ENCODE measurements around the gene ERGIC1. TPM values are rescaled to one million over a fixed set of nuclear protein-coding genes. Genes with fewer than 3 reads are reported as not detected.

The ERGIC1 gene
- total and polyA plus RNA-seq, 2 of the 13 experiments (the other 11 are each of a cell fraction or from before 2014, with no cell fraction given): 78.5 to 184 TPM

- ChIA-PET CTCF (ENCODE audit: low intra/inter-chr PET ratio, low total read pairs) (interaction anchor here (1.9 to 2.8 kb wide), 2 partner anchors 187 to 191 kb away, joined by 16 to 27 read pairs; no protein-coding TSS in a partner anchor), POLR2A (interaction anchor here (2.7 to 8.6 kb wide), 2 partner anchors 44 to 133 kb away, joined by 18 to 31 read pairs; partner anchors contain the start of gene DUSP1)
- Histone ChIP-seq H4K20me1 (ENCODE audit: insufficient read depth, low read length) (no peaks in the 10 kb centered on the region), H3K36me3 (replicated peaks in 1 of 2; ENCODE audit: control insufficient read depth in 1 of 2, insufficient read depth in 2 of 2, low read length in 2 of 2) (peaks cover 13 to 16% of the 10 kb centered on the region in 2 experiments), H3K79me2 (ENCODE audit: insufficient read depth, low read length) (no peaks in the 10 kb centered on the region), H3K9me3 (ENCODE audit: low read length) (no peaks in the 10 kb centered on the region), H3K4me1 (ENCODE audit: insufficient read depth, low read length) (peaks cover 44% of the 10 kb centered on the region), H3K4me2 (ENCODE audit: low read depth, low read length) (no peak overlapping the region), H3K27ac (ENCODE audit: extremely low read length, insufficient read depth, low read length) (peak overlapping the region; percentile 70), H3K27me3 (ENCODE audit: control insufficient read depth in 1 of 2, insufficient read depth in 2 of 2, low read length in 2 of 2) (no peaks in the 10 kb centered on the region), H3K4me3 (replicated peaks in 1 of 3; ENCODE audit: insufficient read depth in 1 of 3, low read depth in 2 of 3, low read length in 3 of 3) (no peak overlapping the region), H2AFZ (ENCODE audit: low read length) (no peak overlapping the region), H3K9ac (ENCODE audit: insufficient read depth, low read depth, low read length) (0 out of 2 replicates have a peak overlapping the region, but pooled peaks have one; percentile 44)
- no peak for ATAC-seq
- in situ Hi-C loops (cut with HindIII; ENCODE audit: extremely low pct_ligation_motif_present, low pct_unique_long_range_greater_than_20kb) (loop anchor here (5.0 kb wide), 2 partner anchors 131 to 176 kb away; partner anchors contain the start of gene DUSP1), intact Hi-C loops (cut with micrococcal nuclease; ENCODE audit: unreplicated experiment) (loop anchor here (1.0 to 2.0 kb wide), 2 partner anchors 45 to 187 kb away; no protein-coding TSS in a partner anchor)
- TF ChIP-seq HDAC2 (CRISPR knock-in tag; IDR thresholded peaks at IDR 0.05) (no peak), MEIS1 (CRISPR knock-in tag; IDR thresholded peaks at IDR 0.05; ENCODE audit: borderline replicate concordance) (no peak), RNF2 (conservative IDR thresholded peaks at IDR 0.05; ENCODE audit: low read depth) (no peak), ARNTL (CRISPR knock-in tag; IDR thresholded peaks at IDR 0.05) (no peak), EP300 (IDR thresholded peaks at IDR 0.05; ENCODE audit: low read depth in 2 of 2, low read length in 2 of 2) (no peak), EP300 (CRISPR knock-in tag; IDR thresholded peaks at IDR 0.05; ENCODE audit: borderline replicate concordance) (no peak), ATF7-NPFF (CRISPR knock-in tag; IDR thresholded peaks at IDR 0.05; ENCODE audit: low read depth) (no peak), POLR2G (IDR thresholded peaks at IDR 0.05; ENCODE audit: low read depth, low read length) (no peak), ZUFSP (CRISPR knock-in tag; IDR thresholded peaks at IDR 0.05; ENCODE audit: borderline replicate concordance) (no peak), ADNP (CRISPR knock-in tag; IDR thresholded peaks at IDR 0.05) (no peak), ZNF563 (CRISPR knock-in tag; IDR thresholded peaks at IDR 0.05) (no peak), NFIC (IDR thresholded peaks at IDR 0.05; ENCODE audit: low read length) (no peak), HMG20A (CRISPR knock-in tag; IDR thresholded peaks at IDR 0.05; ENCODE audit: borderline replicate concordance) (no peak)
- no peak for DNase-seq (ENCODE audit: low spot score)
- FAIRE-seq: no peak
- no TSS peak for BruUV-seq (replicated peaks)
- WGBS (ENCODE audit: low lambda C conversion rate): 90% methylated on average over 4 of the region's 4 CpGs
Measured at GRCh38 chr5:172903790-172904189, 69.7 kb downstream of the ERGIC1 start.
